H9 (cell line): ENCODE results near the gene PPP1R2B. TPM values are rescaled to one million over a fixed set of nuclear protein-coding genes. Genes with fewer than 3 reads are reported as not detected.

Experiments
- DNase-seq: peaks from one replicate; pipeline ENCODE4 v3.0.0-alpha.2; 2017
- H2AFZ ChIP-seq: one replicate; pipeline ENCODE4 v1.6.1; 2013; ENCODE audit warnings: mild to moderate bottlenecking, low read length, control low read depth, moderate library complexity
- H2AK5ac ChIP-seq: 2 replicates; pipeline ENCODE4 v1.6.1; 2013; ENCODE audit warnings: low read length, control low read depth, mixed read lengths; ENCODE audit not compliant: insufficient read length
- H2BK120ac ChIP-seq: one replicate; pipeline ENCODE4 v1.6.1; 2013; ENCODE audit warnings: low read depth, mild to moderate bottlenecking, low read length, control low read depth, inconsistent platforms; ENCODE audit not compliant: poor library complexity, severe bottlenecking
- H2BK12ac ChIP-seq: 2 replicates; pipeline ENCODE4 v1.6.1; 2013; ENCODE audit warnings: low read length, control low read depth, mixed read lengths, low read depth; ENCODE audit not compliant: insufficient read length
- H2BK15ac ChIP-seq: 2 replicates; pipeline ENCODE4 v1.6.1; 2013; ENCODE audit warnings: low read depth, low read length, control low read depth
- H2BK20ac ChIP-seq: one replicate; pipeline ENCODE4 v1.6.1; 2013; ENCODE audit warnings: low read depth, mild to moderate bottlenecking, low read length, control low read depth, inconsistent platforms; ENCODE audit not compliant: poor library complexity, severe bottlenecking
- H2BK5ac ChIP-seq: 2 replicates; pipeline ENCODE4 v1.6.1; 2013; ENCODE audit warnings: low read length, control low read depth, mixed read lengths; ENCODE audit not compliant: insufficient read length
- H3K14ac ChIP-seq: 2 replicates; pipeline ENCODE4 v1.6.1; 2013; ENCODE audit warnings: low read length, control low read depth; ENCODE audit not compliant: insufficient read depth
- H3K18ac ChIP-seq: 2 replicates; pipeline ENCODE4 v1.6.1; 2013; ENCODE audit warnings: low read depth, mild to moderate bottlenecking, mixed read lengths, low read length, control low read depth; ENCODE audit not compliant: insufficient read length
- H3K23ac ChIP-seq: 2 replicates; pipeline ENCODE4 v1.6.1; 2013; ENCODE audit warnings: low read length, control low read depth, mixed read lengths, low read depth; ENCODE audit not compliant: insufficient read length
- H3K23me2 ChIP-seq: 2 replicates; pipeline ENCODE4 v1.6.1; 2013; ENCODE audit warnings: low read depth, mild to moderate bottlenecking, mixed read lengths, low read length, control low read depth; ENCODE audit not compliant: insufficient read length, poor library complexity, severe bottlenecking
- H3K27ac ChIP-seq: 2 replicates; pipeline ENCODE4 v1.5.1; 2013; ENCODE audit warnings: low read length, control low read depth, mixed read lengths, low read depth; ENCODE audit not compliant: insufficient read length
- H3K27me3 ChIP-seq: 2 replicates; pipeline ENCODE4 v1.6.1; 2013; ENCODE audit warnings: low read length, control low read depth, inconsistent platforms; ENCODE audit not compliant: insufficient read depth
- H3K4ac ChIP-seq: 2 replicates; pipeline ENCODE4 v1.6.1; 2013; ENCODE audit warnings: low read depth, mild to moderate bottlenecking, control low read depth, inconsistent platforms, low read length, moderate library complexity
- H3K4me1 ChIP-seq: 2 replicates; pipeline ENCODE4 v1.6.1; 2013; ENCODE audit warnings: low read length, control low read depth, inconsistent platforms; ENCODE audit not compliant: insufficient read depth
- H3K4me2 ChIP-seq: 2 replicates; pipeline ENCODE4 v1.6.1; 2013; ENCODE audit warnings: low read length, control low read depth, mixed read lengths; ENCODE audit not compliant: insufficient read length, insufficient read depth
- H3K56ac ChIP-seq: 2 replicates; pipeline ENCODE4 v1.6.1; 2013; ENCODE audit warnings: low read depth, mild to moderate bottlenecking, mixed read lengths, low read length, control low read depth; ENCODE audit not compliant: insufficient read length
- H3K79me1 ChIP-seq: 2 replicates; pipeline ENCODE4 v1.6.1; 2013; ENCODE audit warnings: low read depth, mild to moderate bottlenecking, moderate library complexity, low read length, control low read depth, inconsistent platforms; ENCODE audit not compliant: insufficient read depth, poor library complexity, severe bottlenecking
- H3K79me2 ChIP-seq: 2 replicates; pipeline ENCODE4 v1.6.1; 2013; ENCODE audit warnings: low read length, control low read depth, inconsistent platforms; ENCODE audit not compliant: insufficient read depth
- H3K9ac ChIP-seq: 2 replicates; pipeline ENCODE4 v1.6.1; 2013; ENCODE audit warnings: low read length, control low read depth, mixed read lengths; ENCODE audit not compliant: insufficient read length; ENCODE audit errors: extremely low read depth
- H3K9me3 ChIP-seq: one replicate; pipeline ENCODE4 v1.6.1; 2013; ENCODE audit warnings: low read depth, low read length, inconsistent platforms; ENCODE audit not compliant: control insufficient read depth
- H3T11ph ChIP-seq: one replicate; pipeline ENCODE4 v1.6.1; 2013; ENCODE audit warnings: mild to moderate bottlenecking, low read length, control low read depth, inconsistent platforms
- H4K20me1 ChIP-seq: one replicate; pipeline ENCODE4 v1.6.1; 2013; ENCODE audit not compliant: control insufficient read depth, insufficient read length, insufficient read depth
- H4K5ac ChIP-seq: 2 replicates; pipeline ENCODE4 v1.6.1; 2013; ENCODE audit warnings: low read depth, mild to moderate bottlenecking, mixed read lengths, low read length, control low read depth; ENCODE audit not compliant: insufficient read length
- H4K8ac ChIP-seq: replicated peaks from 2 replicates; pipeline ENCODE4 v1.6.1; 2013; ENCODE audit warnings: low read length, control low read depth, mixed read lengths, low read depth; ENCODE audit not compliant: insufficient read length
- H4K91ac ChIP-seq: 2 replicates; pipeline ENCODE4 v1.6.1; 2013; ENCODE audit warnings: low read depth, mild to moderate bottlenecking, moderate library complexity, mixed read lengths, low read length, control low read depth; ENCODE audit not compliant: insufficient read length
- H3K27ac Mint-ChIP-seq, 3 experiments: 2 replicates in 2 of 3; 3 replicates in 1 of 3; pipeline ENCODE4 v1.8.0; 2020 to 2021; ENCODE audit warnings: mixed read lengths in 3 of 3, mild to moderate bottlenecking in 1 of 3, moderate library complexity in 1 of 3
- H3K27me3 Mint-ChIP-seq: 2 replicates; pipeline ENCODE4 v1.8.0; 2021; ENCODE audit warnings: low read depth, mild to moderate bottlenecking, moderate library complexity, mixed read lengths
- H3K36me3 Mint-ChIP-seq, 3 experiments: 2 replicates in 2 of 3; 3 replicates in 1 of 3; pipeline ENCODE4 v1.8.0; 2020 to 2021; ENCODE audit warnings: low read depth in 3 of 3, mixed read lengths in 3 of 3; ENCODE audit not compliant: insufficient read depth in 1 of 3
- H3K4me1 Mint-ChIP-seq, 2 experiments: 2 replicates each; pipeline ENCODE4 v1.8.0; 2020; ENCODE audit warnings: mixed read lengths in 2 of 2
- H3K4me3 Mint-ChIP-seq, 2 experiments: 2 replicates in 1 of 2; 3 replicates in 1 of 2; pipeline ENCODE4 v1.8.0; 2020 to 2021; ENCODE audit warnings: mild to moderate bottlenecking in 2 of 2, mixed read lengths in 2 of 2, moderate library complexity in 1 of 2
- H3K9me3 Mint-ChIP-seq, 2 experiments: 2 replicates in 1 of 2; 3 replicates in 1 of 2; pipeline ENCODE4 v1.8.0; 2020; ENCODE audit warnings: mild to moderate bottlenecking in 2 of 2, mixed read lengths in 2 of 2, moderate library complexity in 1 of 2
- WGBS: extraction: QIAGEN DNeasy Blood & Tissue Kit; methylation state at CpG from one replicate; pipeline ENCODE4 v1.1.7; 2013; ENCODE audit warnings: missing lambda C conversion rate, low lambda C conversion rate, mixed read lengths; ENCODE audit not compliant: insufficient read length; ENCODE audit errors: extremely low coverage; 5-methylcytosine and 5-hydroxymethylcytosine counted together
- total RNA-seq: library from RNA; stranded (reverse); gene quantifications from 2 replicates; pipeline ENCODE4 v1.2.1, GENCODE V29; 2021
- TF ChIP-seq, protein P1 (sequence below): fragments of 200-600 bp; sonication (generic); conservative IDR thresholded peaks from 3 replicates; pipeline ENCODE4 v1.8.0; 2021; ENCODE audit warnings: antibody characterized with exemption, mild to moderate bottlenecking

Gene PPP1R2B
- total RNA-seq, 1 experiment from 2014 or later, result not detected

DNA sequence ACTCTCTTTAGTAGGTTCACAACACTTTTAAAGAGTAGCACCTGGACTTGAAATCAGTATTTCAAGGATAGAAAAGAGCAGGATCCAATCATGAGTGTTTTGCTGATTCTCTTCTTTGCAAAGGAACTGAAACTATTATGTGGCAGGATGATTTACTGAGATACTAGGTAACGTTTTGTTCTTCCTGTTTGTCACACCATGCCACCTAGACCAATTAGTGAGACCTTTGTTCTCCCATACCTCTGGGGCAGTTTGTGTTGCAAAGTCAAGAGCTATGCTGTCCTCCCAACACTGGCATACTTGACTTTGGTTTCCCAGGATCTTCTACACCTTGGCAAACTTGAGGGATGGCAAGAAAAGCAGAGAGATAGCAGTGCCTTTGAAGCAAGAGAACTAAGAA lies 43.4 kb downstream of the PPP1R2B start:
- Histone ChIP-seq H2BK15ac (no peak overlapping the region), H4K8ac (no peak overlapping the region), H4K91ac (no peak overlapping the region), H3K56ac (no peak overlapping the region), H2AFZ (no peak overlapping the region), H3K79me1 (no peaks in the 10 kb centered on the region), H3K14ac (no peak overlapping the region), H3K18ac (no peak overlapping the region), H3T11ph (no peak overlapping the region), H4K20me1 (no peaks in the 10 kb centered on the region), H3K79me2 (no peaks in the 10 kb centered on the region), H3K9ac (no peak overlapping the region), H3K9me3 (no peaks in the 10 kb centered on the region), H3K27me3 (no peaks in the 10 kb centered on the region), H3K27ac (no peak overlapping the region), H2AK5ac (no peak overlapping the region), H3K23me2 (no peaks in the 10 kb centered on the region), H2BK120ac (no peak overlapping the region), H2BK5ac (no peak overlapping the region), H3K4ac (no peak overlapping the region), H2BK20ac (no peak overlapping the region), H3K4me1 (no peaks in the 10 kb centered on the region), H2BK12ac (no peak overlapping the region), H4K5ac (no peak overlapping the region), H3K4me2 (no peak overlapping the region), H3K23ac (no peak overlapping the region)
- Mint-ChIP-seq H3K9me3 (no peaks in the 10 kb centered on the region), H3K36me3 (no peaks in the 10 kb centered on the region), H3K4me3 (no peak overlapping the region), H3K27ac (no peak overlapping the region; a peak in 1 of 7 replicates), H3K27me3 (no peaks in the 10 kb centered on the region; the same call in none of the 2 replicates), H3K4me1 (peaks cover 7 to 8% of the 10 kb centered on the region in 2 experiments)
- TF ChIP-seq, protein P1, sequence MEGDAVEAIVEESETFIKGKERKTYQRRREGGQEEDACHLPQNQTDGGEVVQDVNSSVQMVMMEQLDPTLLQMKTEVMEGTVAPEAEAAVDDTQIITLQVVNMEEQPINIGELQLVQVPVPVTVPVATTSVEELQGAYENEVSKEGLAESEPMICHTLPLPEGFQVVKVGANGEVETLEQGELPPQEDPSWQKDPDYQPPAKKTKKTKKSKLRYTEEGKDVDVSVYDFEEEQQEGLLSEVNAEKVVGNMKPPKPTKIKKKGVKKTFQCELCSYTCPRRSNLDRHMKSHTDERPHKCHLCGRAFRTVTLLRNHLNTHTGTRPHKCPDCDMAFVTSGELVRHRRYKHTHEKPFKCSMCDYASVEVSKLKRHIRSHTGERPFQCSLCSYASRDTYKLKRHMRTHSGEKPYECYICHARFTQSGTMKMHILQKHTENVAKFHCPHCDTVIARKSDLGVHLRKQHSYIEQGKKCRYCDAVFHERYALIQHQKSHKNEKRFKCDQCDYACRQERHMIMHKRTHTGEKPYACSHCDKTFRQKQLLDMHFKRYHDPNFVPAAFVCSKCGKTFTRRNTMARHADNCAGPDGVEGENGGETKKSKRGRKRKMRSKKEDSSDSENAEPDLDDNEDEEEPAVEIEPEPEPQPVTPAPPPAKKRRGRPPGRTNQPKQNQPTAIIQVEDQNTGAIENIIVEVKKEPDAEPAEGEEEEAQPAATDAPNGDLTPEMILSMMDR, result no peak
- no peak for DNase-seq
- no CpG with 5 or more reads among the region's 1 CpG for WGBS
